HEK293 (cell line): ENCODE results near the gene ESRRG.

Experiments
- CTCF ChIA-PET: fragments of 350-600 bp; formaldehyde crosslinking; extraction: SDS; loops from one replicate; lab custom pipeline; 2021; ENCODE audit warnings: antibody characterized with exemption; lab: Yijun Ruan, JAX
- POLR2A ChIA-PET: fragments of 300-600 bp; formaldehyde crosslinking; extraction: SDS; loops from one replicate; lab custom pipeline; 2020; ENCODE audit warnings: antibody characterized with exemption, inconsistent platforms; lab: Yijun Ruan, JAX
- H3K27ac ChIP-seq: fragments of 200-500 bp; sonication (Bioruptor generic); 2 replicates; pipeline ENCODE4 v1.5.1; 2014; ENCODE audit warnings: low read depth, low read length, control low read depth, inconsistent platforms; ENCODE audit errors: extremely low read depth
- H3K36me3 ChIP-seq, 2 experiments: fragments of 200-500 bp in 1 of 2; sonication (Bioruptor generic) in 1 of 2; 1 replicate in 1 of 2; 2 replicates in 1 of 2; pipeline ENCODE4 v1.5.1; 2014 to 2017; ENCODE audit warnings: inconsistent platforms in 2 of 2, low read length in 2 of 2; ENCODE audit not compliant: control insufficient read depth in 2 of 2, insufficient read depth in 1 of 2
- H3K4me1 ChIP-seq: fragments of 200-500 bp; sonication (Bioruptor generic); 2 replicates; pipeline ENCODE4 v1.5.1; 2014; ENCODE audit warnings: mild to moderate bottlenecking, low read length, inconsistent platforms; ENCODE audit not compliant: control insufficient read depth, insufficient read depth
- H3K4me3 ChIP-seq: 2 replicates; pipeline ENCODE4 v1.5.1; 2011; ENCODE audit warnings: low read depth, mild to moderate bottlenecking, control low read depth, low read length, moderate library complexity
- H3K9me3 ChIP-seq: fragments of 200-500 bp; sonication (Bioruptor generic); 2 replicates; pipeline ENCODE4 v1.5.1; 2014; ENCODE audit warnings: low read depth, low read length, inconsistent platforms; ENCODE audit not compliant: control insufficient read depth, insufficient read depth
- BCL11B ChIP-seq: fragments of 450-650 bp; formaldehyde crosslinking; IDR thresholded peaks from 2 replicates; pipeline ENCODE4 v1.5.1; 2016; ENCODE audit warnings: low read depth, missing biosample characterization, missing genetic modification characterization
- FEZF1 ChIP-seq: fragments of 450-650 bp; formaldehyde crosslinking; IDR thresholded peaks from 2 replicates; pipeline ENCODE4 v1.5.1; 2016; ENCODE audit warnings: missing biosample characterization, missing genetic modification characterization
- KLF8 ChIP-seq: fragments of 450-650 bp; formaldehyde crosslinking; IDR thresholded peaks from 2 replicates; pipeline ENCODE4 v1.5.1; 2016; ENCODE audit warnings: missing biosample characterization, missing genetic modification characterization
- ZBTB44 ChIP-seq: fragments of 450-650 bp; IDR thresholded peaks from 2 replicates; pipeline ENCODE4 v1.5.1; 2018; ENCODE audit warnings: missing biosample characterization, mild to moderate bottlenecking, missing genetic modification characterization
- ZFHX2 ChIP-seq: fragments of 450-650 bp; formaldehyde crosslinking; conservative IDR thresholded peaks from 2 replicates; pipeline ENCODE4 v1.5.1; 2016; ENCODE audit warnings: missing biosample characterization, missing genetic modification characterization
- ZIC2 ChIP-seq: fragments of 450-650 bp; formaldehyde crosslinking; IDR thresholded peaks from 2 replicates; pipeline ENCODE4 v1.5.1; 2016; ENCODE audit warnings: missing biosample characterization, missing genetic modification characterization
- ZNF157 ChIP-seq: fragments of 450-650 bp; formaldehyde crosslinking; IDR thresholded peaks from 2 replicates; pipeline ENCODE4 v1.5.1; 2016; ENCODE audit warnings: missing biosample characterization, missing genetic modification characterization
- ZNF248 ChIP-seq: fragments of 450-650 bp; formaldehyde crosslinking; IDR thresholded peaks from 2 replicates; pipeline ENCODE4 v1.5.1; 2017; ENCODE audit warnings: missing biosample characterization, missing genetic modification characterization
- ZNF302 ChIP-seq: fragments of 450-650 bp; formaldehyde crosslinking; IDR thresholded peaks from 2 replicates; pipeline ENCODE4 v1.5.1; 2016; ENCODE audit warnings: missing biosample characterization, missing genetic modification characterization, low read depth
- ZNF362 ChIP-seq: fragments of 450-650 bp; formaldehyde crosslinking; IDR thresholded peaks from 2 replicates; pipeline ENCODE4 v1.5.1; 2016; ENCODE audit warnings: missing biosample characterization, missing genetic modification characterization
- ZNF449 ChIP-seq: fragments of 450-650 bp; formaldehyde crosslinking; IDR thresholded peaks from 2 replicates; pipeline ENCODE4 v1.5.1; 2017; ENCODE audit warnings: missing biosample characterization, mild to moderate bottlenecking, missing genetic modification characterization, moderate library complexity
- ZNF473 ChIP-seq: fragments of 450-650 bp; formaldehyde crosslinking; IDR thresholded peaks from 2 replicates; pipeline ENCODE4 v1.5.1; 2017; ENCODE audit warnings: missing biosample characterization, missing genetic modification characterization
- ZNF561 ChIP-seq: fragments of 450-650 bp; IDR thresholded peaks from 2 replicates; pipeline ENCODE4 v1.5.1; 2018; ENCODE audit warnings: missing biosample characterization, missing genetic modification characterization, borderline replicate concordance
- ZNF654 ChIP-seq: fragments of 450-650 bp; formaldehyde crosslinking; IDR thresholded peaks from 2 replicates; pipeline ENCODE4 v1.5.1; 2016; ENCODE audit warnings: low read depth, missing biosample characterization, missing genetic modification characterization
- ZNF670 ChIP-seq: fragments of 450-650 bp; formaldehyde crosslinking; IDR thresholded peaks from 2 replicates; pipeline ENCODE4 v1.5.1; 2016; ENCODE audit warnings: missing biosample characterization, missing genetic modification characterization, low read depth
- ZNF677 ChIP-seq: fragments of 450-650 bp; IDR thresholded peaks from 2 replicates; pipeline ENCODE4 v1.5.0; 2018; ENCODE audit warnings: missing biosample characterization, mild to moderate bottlenecking, missing genetic modification characterization, moderate library complexity
- ZNF785 ChIP-seq: fragments of 450-650 bp; formaldehyde crosslinking; IDR thresholded peaks from 2 replicates; pipeline ENCODE4 v1.5.1; 2016; ENCODE audit warnings: missing biosample characterization, missing genetic modification characterization
- ZNF792 ChIP-seq: fragments of 450-650 bp; formaldehyde crosslinking; IDR thresholded peaks from 2 replicates; pipeline ENCODE4 v1.5.1; 2016; ENCODE audit warnings: missing biosample characterization, missing genetic modification characterization
- TF ChIP-seq, protein P1 (sequence below): fragments of 450-650 bp; formaldehyde crosslinking; IDR thresholded peaks from 2 replicates; pipeline ENCODE4 v1.5.1; 2016; ENCODE audit warnings: missing biosample characterization, missing genetic modification characterization
- TF ChIP-seq, protein P2 (sequence below): fragments of 450-650 bp; formaldehyde crosslinking; IDR thresholded peaks from 2 replicates; pipeline ENCODE4 v1.5.1; 2016; ENCODE audit warnings: missing biosample characterization, missing genetic modification characterization

Gene ESRRG

GRCh38 chr1:216464489-216464888 lies 258.7 kb downstream of the ESRRG start:
- H3K27ac ChIP-seq: no peak overlapping the region
- ChIA-PET CTCF (interaction anchor here (1.3 kb wide), 1 partner anchor 243 kb away, joined by 3 read pairs; no protein-coding TSS in a partner anchor), POLR2A (no interaction called here)

More at GRCh38 chr1:216464489-216464888, 258.7 kb downstream of the ESRRG start:
- TF ChIP-seq ZNF302 (tag by site-specific recombination): no peak
- no peak for TF ChIP-seq ZNF677 (tag by site-specific recombination)
- no peak for TF ChIP-seq ZFHX2 (tag by site-specific recombination)
- TF ChIP-seq ZNF785 (tag by site-specific recombination): no peak
- no peak for TF ChIP-seq ZNF473 (tag by site-specific recombination)
- TF ChIP-seq ZNF561 (tag by site-specific recombination): no peak
- TF ChIP-seq ZNF157 (tag by site-specific recombination): no peak
- no peak for TF ChIP-seq ZNF792
- no peak for TF ChIP-seq ZNF670 (tag by site-specific recombination)
- no peak for TF ChIP-seq ZBTB44 (tag by site-specific recombination)
- no peak for TF ChIP-seq FEZF1 (tag by site-specific recombination)
- no peak for TF ChIP-seq ZNF654 (tag by site-specific recombination)
- TF ChIP-seq BCL11B (tag by site-specific recombination): no peak
- no peak for TF ChIP-seq ZIC2 (tag by site-specific recombination)
- no peak for TF ChIP-seq ZNF449 (tag by site-specific recombination)
- no peak for TF ChIP-seq KLF8 (tag by site-specific recombination)
- TF ChIP-seq, protein P1, sequence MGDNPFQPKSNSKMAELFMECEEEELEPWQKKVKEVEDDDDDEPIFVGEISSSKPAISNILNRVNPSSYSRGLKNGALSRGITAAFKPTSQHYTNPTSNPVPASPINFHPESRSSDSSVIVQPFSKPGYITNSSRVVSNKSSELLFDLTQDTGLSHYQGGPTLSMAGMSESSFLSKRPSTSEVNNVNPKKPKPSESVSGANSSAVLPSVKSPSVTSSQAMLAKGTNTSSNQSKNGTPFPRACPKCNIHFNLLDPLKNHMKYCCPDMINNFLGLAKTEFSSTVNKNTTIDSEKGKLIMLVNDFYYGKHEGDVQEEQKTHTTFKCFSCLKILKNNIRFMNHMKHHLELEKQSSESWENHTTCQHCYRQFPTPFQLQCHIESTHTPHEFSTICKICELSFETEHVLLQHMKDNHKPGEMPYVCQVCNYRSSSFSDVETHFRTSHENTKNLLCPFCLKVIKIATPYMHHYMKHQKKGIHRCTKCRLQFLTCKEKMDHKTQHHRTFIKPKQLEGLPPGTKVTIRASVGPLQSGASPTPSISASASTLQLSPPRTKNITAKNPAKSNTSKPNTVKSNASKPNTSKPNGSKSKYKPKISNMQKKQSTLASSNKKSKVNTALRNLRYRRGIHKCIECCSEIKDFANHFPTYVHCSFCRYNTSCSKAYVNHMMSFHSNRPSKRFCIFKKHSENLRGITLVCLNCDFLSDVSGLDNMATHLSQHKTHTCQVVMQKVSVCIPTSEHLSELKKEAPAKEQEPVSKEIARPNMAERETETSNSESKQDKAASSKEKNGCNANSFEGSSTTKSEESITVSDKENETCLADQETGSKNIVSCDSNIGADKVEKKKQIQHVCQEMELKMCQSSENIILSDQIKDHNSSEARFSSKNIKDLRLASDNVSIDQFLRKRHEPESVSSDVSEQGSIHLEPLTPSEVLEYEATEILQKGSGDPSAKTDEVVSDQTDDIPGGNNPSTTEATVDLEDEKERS: no peak
- TF ChIP-seq ZNF248 (tag by site-specific recombination): no peak
- TF ChIP-seq, protein P2, sequence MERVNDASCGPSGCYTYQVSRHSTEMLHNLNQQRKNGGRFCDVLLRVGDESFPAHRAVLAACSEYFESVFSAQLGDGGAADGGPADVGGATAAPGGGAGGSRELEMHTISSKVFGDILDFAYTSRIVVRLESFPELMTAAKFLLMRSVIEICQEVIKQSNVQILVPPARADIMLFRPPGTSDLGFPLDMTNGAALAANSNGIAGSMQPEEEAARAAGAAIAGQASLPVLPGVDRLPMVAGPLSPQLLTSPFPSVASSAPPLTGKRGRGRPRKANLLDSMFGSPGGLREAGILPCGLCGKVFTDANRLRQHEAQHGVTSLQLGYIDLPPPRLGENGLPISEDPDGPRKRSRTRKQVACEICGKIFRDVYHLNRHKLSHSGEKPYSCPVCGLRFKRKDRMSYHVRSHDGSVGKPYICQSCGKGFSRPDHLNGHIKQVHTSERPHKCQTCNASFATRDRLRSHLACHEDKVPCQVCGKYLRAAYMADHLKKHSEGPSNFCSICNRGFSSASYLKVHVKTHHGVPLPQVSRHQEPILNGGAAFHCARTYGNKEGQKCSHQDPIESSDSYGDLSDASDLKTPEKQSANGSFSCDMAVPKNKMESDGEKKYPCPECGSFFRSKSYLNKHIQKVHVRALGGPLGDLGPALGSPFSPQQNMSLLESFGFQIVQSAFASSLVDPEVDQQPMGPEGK (tag by site-specific recombination): no peak
- TF ChIP-seq ZNF362 (tag by site-specific recombination): no peak
- no peaks in the 10 kb centered on the region for H3K36me3 ChIP-seq
- no peaks in the 10 kb centered on the region for H3K4me1 ChIP-seq
- no peaks in the 10 kb centered on the region for H3K9me3 ChIP-seq
- no peak overlapping the region for H3K4me3 ChIP-seq
